K562 (cell line): ENCODE measurements around the gene ILK. TPM values are rescaled to one million over a fixed set of nuclear protein-coding genes. Genes with fewer than 3 reads are reported as not detected.

Source experiments
- AFF1 ChIP-seq, 2 experiments: fragments of 450-650 bp; IDR thresholded peaks; 2 replicates each; pipeline ENCODE4 v1.6.1; 2018; ENCODE audit warnings: mild to moderate bottlenecking in 2 of 2, low read depth in 1 of 2; ENCODE audit not compliant: partially characterized antibody in 2 of 2
- CHCHD3 ChIP-seq: fragments of 250-450 bp; sonication (Bioruptor Pico); IDR thresholded peaks from 2 replicates; pipeline ENCODE4 v2.1.2; 2022; ENCODE audit warnings: mild to moderate bottlenecking
- CREBBP ChIP-seq: IDR thresholded peaks from one replicate; pipeline ENCODE4 v1.6.1; 2012; ENCODE audit warnings: low read depth, mild to moderate bottlenecking, control low read depth, inconsistent platforms, low read length
- ELF2 ChIP-seq: fragments of 250-450 bp; sonication (Bioruptor Pico); IDR thresholded peaks from 2 replicates; pipeline ENCODE4 v1.5.0; 2021; ENCODE audit warnings: mild to moderate bottlenecking
- ELK1 ChIP-seq: sonication (generic); formaldehyde crosslinking; IDR thresholded peaks from 2 replicates; pipeline ENCODE4 v1.8.1; 2022; ENCODE audit warnings: missing genetic modification reagents
- ETV5 ChIP-seq: sonication (generic); formaldehyde crosslinking; IDR thresholded peaks from 2 replicates; pipeline ENCODE4 v1.4.0; 2020; ENCODE audit warnings: low read depth, mild to moderate bottlenecking, missing genetic modification reagents
- HBP1 ChIP-seq: fragments of 450-650 bp; formaldehyde crosslinking; IDR thresholded peaks from 2 replicates; pipeline ENCODE4 v1.4.0; 2022; ENCODE audit warnings: missing genetic modification characterization
- KDM2B ChIP-seq: fragments of 250-450 bp; sonication (Bioruptor Pico); IDR thresholded peaks from 2 replicates; pipeline ENCODE4 v1.8.0; 2021; ENCODE audit warnings: mild to moderate bottlenecking, moderate library complexity
- KLF6 ChIP-seq: fragments of 250-450 bp; sonication (Bioruptor Pico); IDR thresholded peaks from 2 replicates; pipeline ENCODE4 v1.4.0; 2020; ENCODE audit warnings: mild to moderate bottlenecking, moderate library complexity, borderline replicate concordance
- MAFG ChIP-seq: fragments of 450-650 bp; conservative IDR thresholded peaks from 2 replicates; pipeline ENCODE4 v1.6.1; 2016; ENCODE audit warnings: missing genetic modification characterization, missing compliant biosample characterization
- MTF1 ChIP-seq: fragments of 250-450 bp; sonication (Bioruptor Pico); IDR thresholded peaks from 2 replicates; pipeline ENCODE4 v1.9.0; 2021; ENCODE audit warnings: moderate library complexity, mild to moderate bottlenecking, inconsistent platforms, borderline replicate concordance
- NR2C2 ChIP-seq, 2 experiments: fragments of 200-800 bp in 1 of 2; sonication (Bioruptor generic) in 1 of 2; sonication (generic) in 1 of 2; formaldehyde crosslinking in 1 of 2; IDR thresholded peaks; 2 replicates each; pipeline versions ENCODE4 v1.6.1 to v1.8.0; 2016 to 2022; ENCODE audit warnings: mild to moderate bottlenecking in 1 of 2, missing compliant biosample characterization in 1 of 2, missing genetic modification characterization in 1 of 2, missing genetic modification reagents in 1 of 2
- PHF21A ChIP-seq: fragments of 450-650 bp; IDR thresholded peaks from 2 replicates; pipeline ENCODE4 v1.6.1; 2017; ENCODE audit warnings: low read depth, borderline replicate concordance
- PTRF ChIP-seq: fragments of 450-650 bp; IDR thresholded peaks from 2 replicates; pipeline ENCODE4 v1.6.1; 2016; ENCODE audit warnings: mild to moderate bottlenecking, missing genetic modification characterization, missing compliant biosample characterization
- RBBP5 ChIP-seq: fragments of 200-600 bp; sonication (generic); IDR thresholded peaks from 2 replicates; pipeline ENCODE4 v1.6.1; 2012; ENCODE audit warnings: borderline replicate concordance, mild to moderate bottlenecking, low read length, control low read depth, inconsistent platforms; ENCODE audit not compliant: insufficient read depth, poor library complexity, severe bottlenecking
- RHOXF2B ChIP-seq: fragments of 250-450 bp; sonication (Bioruptor Pico); conservative IDR thresholded peaks from 2 replicates; pipeline ENCODE4 v1.5.1; 2021
- SP2 ChIP-seq: IDR thresholded peaks from 2 replicates; pipeline ENCODE4 v1.6.1; 2011; ENCODE audit warnings: mild to moderate bottlenecking, low read depth, low read length, moderate library complexity; ENCODE audit not compliant: poor library complexity, severe bottlenecking; ENCODE audit errors: extremely low read depth
- XRCC5 ChIP-seq: fragments of 200-400 bp; formaldehyde crosslinking; IDR thresholded peaks from 2 replicates; pipeline ENCODE4 v1.6.1; 2017; ENCODE audit warnings: low read depth, mild to moderate bottlenecking, low read length
- ZNF212 ChIP-seq: fragments of 450-650 bp; formaldehyde crosslinking; IDR thresholded peaks from 2 replicates; pipeline ENCODE4 v1.4.0; 2020; ENCODE audit warnings: mild to moderate bottlenecking
- ZNF408 ChIP-seq: fragments of 250-450 bp; sonication (Bioruptor Pico); IDR thresholded peaks from 2 replicates; pipeline ENCODE4 v1.4.0; 2020; ENCODE audit warnings: low read depth, mild to moderate bottlenecking, moderate library complexity
- ZNF584 ChIP-seq: fragments of 200-800 bp; sonication (Bioruptor generic); IDR thresholded peaks from 2 replicates; pipeline ENCODE4 v1.6.1; 2016; ENCODE audit warnings: low read depth, mild to moderate bottlenecking, missing genetic modification characterization, missing compliant biosample characterization
- polyA plus RNA-seq, 8 experiments: library from polyadenylated mRNA; depleted of rRNA in 4 of 8; stranded (reverse) in 5 of 8; unstranded in 3 of 8; fragments of >200 nt; fragmentation: Nextera tagmentation in 2 of 8; fragmentation: Illumina TruSeq in 1 of 8; extraction: Ambion mirVana in 2 of 8; extraction: Trizol in 1 of 8; gene quantifications; 2 replicates each; pipeline versions ENCODE4 v1.2.1 to v1.2.3, GENCODE V29; 2011 to 2014; ENCODE audit warnings: inconsistent platforms in 1 of 8, missing spikeins in 1 of 8
- total RNA-seq, 7 experiments: library from RNA; depleted of rRNA in 6 of 7; stranded (reverse); fragments of >200 nt in 6 of 7; fragmentation: Illumina TruSeq in 2 of 7; extraction: Trizol in 2 of 7; gene quantifications; 2 replicates each; pipeline versions ENCODE4 v1.2.1 to v1.2.3, GENCODE V29; 2011 to 2021; ENCODE audit warnings: low replicate concordance in 1 of 7

ILK gene
- total and polyA plus RNA-seq, 9 of the 15 experiments (the other 6 are each of a cell fraction or from before 2014, with no cell fraction given), result 43.3 to 95.9 (median 58.9) TPM

- TF ChIP-seq SP2 (no peak), ZNF212 (CRISPR knock-in tag) (no peak), HBP1 (CRISPR knock-in tag) (no peak), ETV5 (CRISPR knock-in tag) (0 out of 2 replicates have a peak, but pooled peaks have one; percentile 39), PHF21A (no peak), MAFG (tag) (no peak), RBBP5 (no peak), ZNF408 (CRISPR knock-in tag) (no peak), PTRF (tag) (no peak), ELK1 (CRISPR knock-in tag) (no peak), XRCC5 (no peak), AFF1 (IDR thresholded peaks at IDR 0.05; ENCODE audit: low read depth in 1 of 2, partially characterized antibody in 2 of 2) (no peak), RHOXF2B (no peak), CHCHD3 (CRISPR knock-in tag) (no peak), NR2C2 (CRISPR knock-in tag; IDR thresholded peaks at IDR 0.05) (peak; percentile 88), NR2C2 (tag; IDR thresholded peaks at IDR 0.05) (peak; percentile 90), KDM2B (CRISPR knock-in tag) (no peak), ELF2 (no peak), MTF1 (no peak), KLF6 (CRISPR knock-in tag) (no peak), ZNF584 (CRISPR knock-in tag) (peak; percentile 56; the same call in 1 of the 2 replicates), CREBBP (no peak)
Measured at GRCh38 chr11:6635082-6635932, 31.7 kb downstream of the ILK start (continued).
